HepG2 (cell line): Measurements from ENCODE around the gene NFX1. TPM values are rescaled to one million over a fixed set of nuclear protein-coding genes. Genes with fewer than 3 reads are reported as not detected.

ENCODE experiments used
- ARID4A ChIP-seq: sonication (generic); formaldehyde crosslinking; IDR thresholded peaks from 2 replicates; pipeline ENCODE4 v1.5.0; 2020; ENCODE audit warnings: mild to moderate bottlenecking, missing genetic modification reagents, borderline replicate concordance
- ATF4 ChIP-seq, 2 experiments: fragments of 450-650 bp in 1 of 2; sonication (generic) in 1 of 2; formaldehyde crosslinking; IDR thresholded peaks; 2 replicates each; pipeline versions ENCODE4 v1.5.0 to v1.8.0; 2020 to 2022; ENCODE audit warnings: mild to moderate bottlenecking in 1 of 2, missing genetic modification reagents in 1 of 2
- CENPBD1 ChIP-seq: sonication (generic); formaldehyde crosslinking; IDR thresholded peaks from 2 replicates; pipeline ENCODE4 v1.8.0; 2022; ENCODE audit warnings: missing genetic modification reagents, low read depth, mild to moderate bottlenecking, borderline replicate concordance
- ELF3 ChIP-seq: IDR thresholded peaks from 2 replicates; pipeline ENCODE4 v1.6.1; 2016; ENCODE audit warnings: missing genetic modification reagents, missing compliant biosample characterization
- FLYWCH1 ChIP-seq: sonication (generic); formaldehyde crosslinking; IDR thresholded peaks from 2 replicates; pipeline ENCODE4 v1.8.1; 2023; ENCODE audit warnings: mild to moderate bottlenecking, missing genetic modification reagents
- FOXO4 ChIP-seq: sonication (generic); formaldehyde crosslinking; conservative IDR thresholded peaks from 2 replicates; pipeline ENCODE4 v1.8.1; 2023; ENCODE audit warnings: missing genetic modification reagents
- GPBP1L1 ChIP-seq: sonication (generic); formaldehyde crosslinking; IDR thresholded peaks from 2 replicates; pipeline ENCODE4 v1.5.0; 2020; ENCODE audit warnings: mild to moderate bottlenecking, missing genetic modification reagents
- KLF12 ChIP-seq: sonication (generic); formaldehyde crosslinking; IDR thresholded peaks from 2 replicates; pipeline ENCODE4 v1.4.0; 2020; ENCODE audit warnings: missing genetic modification reagents, borderline replicate concordance
- MYC ChIP-seq: sonication (generic); formaldehyde crosslinking; IDR thresholded peaks from 2 replicates; pipeline ENCODE4 v1.9.0; 2021; ENCODE audit warnings: missing genetic modification reagents, borderline replicate concordance
- NCOR1 ChIP-seq: fragments of 200-600 bp; sonication (generic); IDR thresholded peaks from 2 replicates; pipeline ENCODE4 v1.7.0; 2017; ENCODE audit warnings: antibody characterized with exemption, low read length, borderline replicate concordance
- NFIB ChIP-seq: sonication (generic); formaldehyde crosslinking; IDR thresholded peaks from 2 replicates; pipeline ENCODE4 v1.9.0; 2021; ENCODE audit warnings: missing genetic modification reagents, mild to moderate bottlenecking, borderline replicate concordance
- NR2C2 ChIP-seq: sonication (generic); formaldehyde crosslinking; IDR thresholded peaks from 2 replicates; pipeline ENCODE4 v1.4.0; 2020; ENCODE audit warnings: missing genetic modification reagents, mild to moderate bottlenecking, moderate library complexity, borderline replicate concordance
- SMAD1 ChIP-seq: sonication (generic); formaldehyde crosslinking; IDR thresholded peaks from 2 replicates; pipeline ENCODE4 v1.4.0; 2020; ENCODE audit warnings: missing genetic modification reagents, low read depth, mild to moderate bottlenecking, borderline replicate concordance
- SNAI1 ChIP-seq: sonication (generic); formaldehyde crosslinking; IDR thresholded peaks from 2 replicates; pipeline ENCODE4 v1.5.0; 2020; ENCODE audit warnings: mild to moderate bottlenecking, missing genetic modification reagents, borderline replicate concordance
- SNRNP70 ChIP-seq: fragments of 200-400 bp; formaldehyde crosslinking; IDR thresholded peaks from 2 replicates; pipeline ENCODE4 v1.6.1; 2017; ENCODE audit warnings: mild to moderate bottlenecking, low read depth, low read length, moderate library complexity
- STAG1 ChIP-seq: sonication (generic); formaldehyde crosslinking; IDR thresholded peaks from 2 replicates; pipeline ENCODE4 v1.4.0; 2020; ENCODE audit warnings: missing genetic modification reagents
- TARDBP ChIP-seq: sonication (generic); formaldehyde crosslinking; IDR thresholded peaks from 2 replicates; pipeline ENCODE4 v1.8.0; 2022; ENCODE audit warnings: mild to moderate bottlenecking, missing genetic modification reagents
- TSC22D2 ChIP-seq: sonication (generic); formaldehyde crosslinking; IDR thresholded peaks from 2 replicates; pipeline ENCODE4 v1.5.1; 2020; ENCODE audit warnings: missing genetic modification reagents, mild to moderate bottlenecking, borderline replicate concordance
- YY1 ChIP-seq: IDR thresholded peaks from 2 replicates; pipeline ENCODE4 v1.6.1; 2011; ENCODE audit warnings: low read length, low read depth, moderate library complexity, mild to moderate bottlenecking; ENCODE audit not compliant: insufficient read depth, insufficient replicate concordance
- ZNF354B ChIP-seq: sonication (generic); formaldehyde crosslinking; IDR thresholded peaks from 2 replicates; pipeline ENCODE4 v1.8.0; 2022; ENCODE audit warnings: mild to moderate bottlenecking, missing genetic modification reagents
- ZNF562 ChIP-seq: sonication (generic); formaldehyde crosslinking; IDR thresholded peaks from 2 replicates; pipeline ENCODE4 v1.8.0; 2022; ENCODE audit warnings: missing genetic modification reagents, borderline replicate concordance
- polyA plus RNA-seq, 8 experiments: library from polyadenylated mRNA; depleted of rRNA in 3 of 8; stranded (reverse) in 7 of 8; unstranded in 1 of 8; fragments of >200 nt; fragmentation: Illumina TruSeq in 4 of 8; extraction: Trizol in 4 of 8; gene quantifications; 2 replicates each; pipeline versions ENCODE4 v1.2.1 to v1.2.3, GENCODE V29; 2011 to 2016; ENCODE audit warnings: low read depth in 4 of 8, missing spikeins in 1 of 8, mixed read lengths in 1 of 8; ENCODE audit not compliant: insufficient read depth in 1 of 8
- total RNA-seq, 5 experiments: library from RNA; depleted of rRNA; stranded (reverse); fragments of >200 nt; fragmentation: Illumina TruSeq; extraction: Trizol; gene quantifications; 2 replicates each; pipeline ENCODE4 v1.2.3, GENCODE V29; 2016; ENCODE audit warnings: low read depth in 1 of 5

The NFX1 gene
- total and polyA plus RNA-seq, 2 of the 13 experiments (the other 11 are each of a cell fraction or from before 2014, with no cell fraction given), result 23.9 to 27.5 TPM

GRCh38 chr9:33293782-33294181, 3.5 kb downstream of the NFX1 start (continued):
- no peak for TF ChIP-seq ATF4 (CRISPR knock-in tag; IDR thresholded peaks at IDR 0.05)
- TF ChIP-seq YY1, result no peak
- no peak for TF ChIP-seq FOXO4 (CRISPR knock-in tag)
- no peak for TF ChIP-seq GPBP1L1 (CRISPR knock-in tag)
- no peak for TF ChIP-seq ZNF354B (CRISPR knock-in tag)
- no peak for TF ChIP-seq FLYWCH1
- no peak for TF ChIP-seq CENPBD1 (CRISPR knock-in tag)
- TF ChIP-seq NR2C2 (CRISPR knock-in tag), result peak; percentile 34; the same call in 1 of the 2 replicates
- TF ChIP-seq NCOR1, result peak; percentile 90; the same call in 1 of the 2 replicates
- no peak for TF ChIP-seq KLF12
- no peak for TF ChIP-seq NFIB (CRISPR knock-in tag)
- no peak for TF ChIP-seq ZNF562 (CRISPR knock-in tag)
- no peak for TF ChIP-seq TSC22D2 (CRISPR knock-in tag)
- no peak; the same call in 1 of the 2 replicates for TF ChIP-seq ARID4A
- TF ChIP-seq SNAI1 (CRISPR knock-in tag), result no peak
- no peak for TF ChIP-seq MYC (CRISPR knock-in tag)
- peak; percentile 83 for TF ChIP-seq ELF3 (CRISPR knock-in tag)
- TF ChIP-seq SMAD1 (CRISPR knock-in tag), result no peak
- peak; percentile 50; the same call in 1 of the 2 replicates for TF ChIP-seq TARDBP (CRISPR knock-in tag)
- TF ChIP-seq STAG1 (CRISPR knock-in tag), result no peak
- no peak for TF ChIP-seq SNRNP70
